ENCODE results near the gene ARHGEF4.

- no peak for TF ChIP-seq CTCF (optimal IDR thresholded peaks at IDR 0.05 in 1 of 3, IDR thresholded peaks at IDR 0.05 in 1 of 3, conservative IDR thresholded peaks at IDR 0.05 in 1 of 3; ENCODE audit: extremely low read depth in 1 of 3, insufficient read depth in 2 of 3, low read length in 3 of 3)
- no peak for TF ChIP-seq EZH2 (IDR thresholded peaks at IDR 0.05; ENCODE audit: low read length)
Observed at GRCh38 chr2:130790804-130791616, 45.7 kb upstream of the ARHGEF4 start.

Data from keratinocyte (primary cell).